Measurements from ENCODE around the gene AP2A2.

GRCh38 chr11:965206-965775 is 39.6 kb downstream of the AP2A2 start:
- TF ChIP-seq POLR2A (IDR thresholded peaks at IDR 0.05) (no peak), CTCF (IDR thresholded peaks at IDR 0.05) (no peak)
